Smooth muscle cell (in vitro differentiated cells): ENCODE data around the gene NRXN2. TPM values are rescaled to one million over a fixed set of nuclear protein-coding genes. Genes with fewer than 3 reads are reported as not detected.

ENCODE experiments used
- DNase-seq: peaks from one replicate; lab custom pipeline; 2025; ENCODE audit not compliant: unreplicated experiment; lab: John Stamatoyannopoulos, UW
- H2AFZ ChIP-seq: fragments of 200-600 bp; sonication (generic); 2 replicates; pipeline ENCODE4 v1.6.0; 2016; ENCODE audit warnings: antibody characterized with exemption, low read depth, mild to moderate bottlenecking
- H3F3A ChIP-seq: fragments of 200-600 bp; sonication (generic); 2 replicates; pipeline ENCODE4 v1.6.0; 2017; ENCODE audit warnings: antibody characterized with exemption, low read depth
- H3K27ac ChIP-seq: fragments of 200-600 bp; sonication (generic); 2 replicates; pipeline ENCODE4 v1.5.1; 2016; ENCODE audit warnings: low read depth, mild to moderate bottlenecking
- H3K27me3 ChIP-seq: fragments of 200-600 bp; sonication (generic); 2 replicates; pipeline ENCODE4 v1.6.1; 2016; ENCODE audit warnings: low read depth, mild to moderate bottlenecking
- H3K36me3 ChIP-seq: fragments of 200-600 bp; sonication (generic); 2 replicates; pipeline ENCODE4 v1.5.1; 2016; ENCODE audit warnings: low read depth
- H3K4me1 ChIP-seq: fragments of 200-600 bp; sonication (generic); 2 replicates; pipeline ENCODE4 v1.5.1; 2016; ENCODE audit warnings: low read depth
- H3K4me2 ChIP-seq: fragments of 200-600 bp; sonication (generic); 2 replicates; pipeline ENCODE4 v1.6.0; 2016; ENCODE audit warnings: mild to moderate bottlenecking
- H3K4me3 ChIP-seq: fragments of 200-600 bp; sonication (generic); 2 replicates; pipeline ENCODE4 v1.5.1; 2016; ENCODE audit warnings: mild to moderate bottlenecking
- H3K79me2 ChIP-seq: fragments of 200-600 bp; sonication (generic); 2 replicates; pipeline ENCODE4 v1.6.0; 2016; ENCODE audit warnings: low read depth, mild to moderate bottlenecking
- H3K9ac ChIP-seq: fragments of 200-600 bp; sonication (generic); 2 replicates; pipeline ENCODE4 v1.6.0; 2016; ENCODE audit warnings: low read depth
- H3K9me3 ChIP-seq: fragments of 200-600 bp; sonication (generic); replicated peaks from 2 replicates; pipeline ENCODE4 v1.5.1; 2016; ENCODE audit warnings: low read depth
- H4K20me1 ChIP-seq: fragments of 200-600 bp; sonication (generic); 2 replicates; pipeline ENCODE4 v1.6.0; 2016; ENCODE audit warnings: low read depth
- CTCF ChIP-seq: fragments of 200-600 bp; sonication (generic); IDR thresholded peaks from 2 replicates; pipeline ENCODE4 v1.5.1; 2017; ENCODE audit warnings: borderline replicate concordance, mild to moderate bottlenecking, antibody characterized with exemption; ENCODE audit not compliant: insufficient read depth, poor library complexity, severe bottlenecking
- WGBS: methylation state at CpG from one replicate; pipeline ENCODE4 v1.1.7; 2016; ENCODE audit warnings: low lambda C conversion rate; 5-methylcytosine and 5-hydroxymethylcytosine counted together
- polyA plus RNA-seq: library from polyadenylated mRNA; unstranded; fragments of >200 nt; fragmentation: Nextera tagmentation; extraction: Ambion mirVana; gene quantifications from 2 replicates; pipeline ENCODE4 v1.2.1, GENCODE V29; 2016
- total RNA-seq: library from RNA; depleted of rRNA; stranded (reverse); fragments of >200 nt; gene quantifications from 2 replicates; pipeline ENCODE4 v1.2.3, GENCODE V29; 2014

NRXN2 gene
- total and polyA plus RNA-seq, 2 experiments from 2014 or later, result 1.4 to 1.7 TPM

- H3K4me3 ChIP-seq, result no peak overlapping the region
- TF ChIP-seq CTCF, result no peak
- no peaks in the 10 kb centered on the region for H3K9me3 ChIP-seq
- no peaks in the 10 kb centered on the region for H3K79me2 ChIP-seq
- no peaks in the 10 kb centered on the region for H3K4me1 ChIP-seq
- peaks cover 61% of the 10 kb centered on the region for H3K27me3 ChIP-seq
- no peaks in the 10 kb centered on the region for H3K36me3 ChIP-seq
- H2AFZ ChIP-seq, result no peak overlapping the region
- no peak for DNase-seq
- no peaks in the 10 kb centered on the region for H3F3A ChIP-seq
- WGBS, result 76% methylated on average over 5 of the region's 5 CpGs
- no peak overlapping the region for H3K27ac ChIP-seq
- H3K9ac ChIP-seq, result no peak overlapping the region
- no peaks in the 10 kb centered on the region for H4K20me1 ChIP-seq
- H3K4me2 ChIP-seq, result no peak overlapping the region
Measured at GRCh38 chr11:64715110-64715509, 7.9 kb downstream of the NRXN2 start.

GRCh38 chr11:64714666-64715065 is 8.3 kb downstream of the NRXN2 start:
- Histone ChIP-seq H3K27ac (no peak overlapping the region), H3K4me1 (no peaks in the 10 kb centered on the region), H3K4me3 (no peak overlapping the region), H3K36me3 (no peaks in the 10 kb centered on the region), H3K79me2 (no peaks in the 10 kb centered on the region), H3K4me2 (no peak overlapping the region), H4K20me1 (no peaks in the 10 kb centered on the region), H3K9me3 (no peaks in the 10 kb centered on the region), H2AFZ (no peak overlapping the region), H3K9ac (no peak overlapping the region), H3F3A (no peaks in the 10 kb centered on the region), H3K27me3 (peaks cover 57% of the 10 kb centered on the region)
- 83% methylated on average over 5 of the region's 5 CpGs for WGBS
- no peak for DNase-seq
- TF ChIP-seq CTCF, result no peak

GRCh38 chr11:64713781-64714363 is 9.1 kb downstream of the NRXN2 start:
- Histone ChIP-seq H4K20me1 (no peaks in the 10 kb centered on the region), H3K79me2 (no peaks in the 10 kb centered on the region), H3K4me2 (peak overlapping the region; percentile 71), H3F3A (no peaks in the 10 kb centered on the region), H3K36me3 (no peaks in the 10 kb centered on the region), H3K27me3 (peaks cover 52% of the 10 kb centered on the region), H3K27ac (no peak overlapping the region), H3K4me3 (no peak overlapping the region), H3K9me3 (no peaks in the 10 kb centered on the region), H3K9ac (no peak overlapping the region), H2AFZ (no peak overlapping the region), H3K4me1 (no peaks in the 10 kb centered on the region)
- TF ChIP-seq CTCF, result no peak
- no peak for DNase-seq
- 8% methylated on average over 25 of the region's 39 CpGs for WGBS
